Measurements from ENCODE around the gene VCAM1. TPM values are rescaled to one million over a fixed set of nuclear protein-coding genes. Genes with fewer than 3 reads are reported as not detected.

The VCAM1 gene
- total and polyA plus RNA-seq, 2 of the 4 experiments (the other 2 are of a cell fraction) = 10.1 to 21.1 TPM

DNA sequence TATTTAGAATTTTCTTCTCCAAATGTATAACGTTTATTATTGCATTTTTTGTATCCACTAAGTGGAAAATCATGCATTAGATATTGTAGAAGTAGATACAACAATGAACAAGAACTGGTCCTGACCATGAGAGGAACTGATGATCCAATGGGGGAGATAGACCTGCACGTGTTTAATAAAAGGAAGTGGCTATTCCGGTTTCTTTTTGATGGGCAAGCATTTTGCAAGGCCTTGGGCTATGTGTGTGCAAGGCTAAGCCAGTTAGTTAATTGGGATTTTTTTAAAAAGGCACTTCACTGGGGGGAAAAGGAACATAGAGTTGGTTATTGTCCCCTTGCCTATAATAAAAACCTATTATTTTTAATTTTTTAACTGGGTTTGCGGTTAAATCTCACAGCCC lies 961 bp upstream of the VCAM1 start:
- H2BK15ac ChIP-seq (ENCODE audit: low read depth, low read length) = no peak overlapping the region
- WGBS, 2 experiments (ENCODE audit: extremely low coverage in 2 of 2, insufficient read length in 1 of 2) = no CpG with 5 or more reads among the region's 4 CpGs
- H3K56ac ChIP-seq (ENCODE audit: extremely low read depth, insufficient read depth, low read length) = no peak overlapping the region
- H3K79me1 ChIP-seq (ENCODE audit: low read depth in 1 of 2, low read length in 2 of 2) = no peaks in the 10 kb centered on the region
- CTCF ChIA-PET = interaction anchor here (0.8 kb wide), 1 partner anchor 16 kb away, joined by 3 read pairs; no protein-coding TSS in a partner anchor
- DNase-seq (no peak), ATAC-seq (ENCODE audit: low read depth) (no peak)
- no peak overlapping the region for H2AK5ac ChIP-seq (ENCODE audit: low read depth, low read length)
- in situ Hi-C loops (cut with MboI; ENCODE audit: low sequenced_read_pairs) = no loop called here
- no peak overlapping the region for H2BK20ac ChIP-seq (ENCODE audit: low read depth, low read length)
- intact Hi-C loops (cut with micrococcal nuclease) = no loop called here
- H3K9me1 ChIP-seq (ENCODE audit: insufficient read depth, low read length) = peaks cover 2% of the 10 kb centered on the region; the same call in 1 of the 2 replicates
- H2BK120ac ChIP-seq (ENCODE audit: low read depth, low read length) = 0 out of 2 replicates have a peak overlapping the region, but pooled peaks have one; percentile 42
- no peak overlapping the region for H3K23ac ChIP-seq (ENCODE audit: low read depth, low read length)
- H3K9ac ChIP-seq (ENCODE audit: low read depth, low read length) = no peak overlapping the region
- dilution Hi-C loops (cut with HindIII; ENCODE audit: low sequenced_read_pairs, unreplicated experiment) = no loop called here
- no peak overlapping the region for H3K14ac ChIP-seq (replicated peaks; ENCODE audit: low read depth, low read length)
- no peaks in the 10 kb centered on the region for H3K9me3 ChIP-seq (ENCODE audit: control insufficient read depth, insufficient read depth, low read length)
- H3K27me3 ChIP-seq (ENCODE audit: control insufficient read depth, insufficient read depth, low read length) = no peaks in the 10 kb centered on the region
- no peak overlapping the region for H2BK5ac ChIP-seq (ENCODE audit: low read depth, low read length, poor library complexity, severe bottlenecking)
- no peak overlapping the region for H2AFZ ChIP-seq (replicated peaks; ENCODE audit: low read length, poor library complexity)
- H4K20me1 ChIP-seq (ENCODE audit: insufficient read depth, low read length) = no peaks in the 10 kb centered on the region
- H3K27ac ChIP-seq (ENCODE audit: insufficient read depth, low read length) = no peak overlapping the region
- no peak overlapping the region for H3K4me3 ChIP-seq (ENCODE audit: insufficient read depth, low read depth, low read length)
- H3K4me2 ChIP-seq (ENCODE audit: low read depth, low read length) = no peak overlapping the region
- H4K5ac ChIP-seq (ENCODE audit: low read depth, low read length) = no peak overlapping the region
- POLR2A ChIA-PET (ENCODE audit: unreplicated experiment) = no interaction called here
- no peak overlapping the region for H4K8ac ChIP-seq (ENCODE audit: low read depth in 2 of 2, low read length in 2 of 2)
- peaks cover 6% of the 10 kb centered on the region for H3K4me1 ChIP-seq (ENCODE audit: control insufficient read depth, insufficient read depth, low read length)
- no peak overlapping the region for H3K4ac ChIP-seq (ENCODE audit: low read depth, low read length)
- H4K91ac ChIP-seq (ENCODE audit: insufficient read depth, low read depth, low read length) = no peak overlapping the region
- H3K18ac ChIP-seq (ENCODE audit: low read depth, low read length) = 0 out of 2 replicates have a peak overlapping the region, but pooled peaks have one; percentile 29
- BruUV-seq (replicated peaks) = no TSS peak
- H2AK9ac ChIP-seq (replicated peaks; ENCODE audit: low read depth, low read length, poor library complexity) = no peak overlapping the region
- TF ChIP-seq, protein P1, sequence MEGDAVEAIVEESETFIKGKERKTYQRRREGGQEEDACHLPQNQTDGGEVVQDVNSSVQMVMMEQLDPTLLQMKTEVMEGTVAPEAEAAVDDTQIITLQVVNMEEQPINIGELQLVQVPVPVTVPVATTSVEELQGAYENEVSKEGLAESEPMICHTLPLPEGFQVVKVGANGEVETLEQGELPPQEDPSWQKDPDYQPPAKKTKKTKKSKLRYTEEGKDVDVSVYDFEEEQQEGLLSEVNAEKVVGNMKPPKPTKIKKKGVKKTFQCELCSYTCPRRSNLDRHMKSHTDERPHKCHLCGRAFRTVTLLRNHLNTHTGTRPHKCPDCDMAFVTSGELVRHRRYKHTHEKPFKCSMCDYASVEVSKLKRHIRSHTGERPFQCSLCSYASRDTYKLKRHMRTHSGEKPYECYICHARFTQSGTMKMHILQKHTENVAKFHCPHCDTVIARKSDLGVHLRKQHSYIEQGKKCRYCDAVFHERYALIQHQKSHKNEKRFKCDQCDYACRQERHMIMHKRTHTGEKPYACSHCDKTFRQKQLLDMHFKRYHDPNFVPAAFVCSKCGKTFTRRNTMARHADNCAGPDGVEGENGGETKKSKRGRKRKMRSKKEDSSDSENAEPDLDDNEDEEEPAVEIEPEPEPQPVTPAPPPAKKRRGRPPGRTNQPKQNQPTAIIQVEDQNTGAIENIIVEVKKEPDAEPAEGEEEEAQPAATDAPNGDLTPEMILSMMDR (conservative IDR thresholded peaks at IDR 0.05; ENCODE audit: low read depth, low read length) = no peak
- TF ChIP-seq RCOR1 (IDR thresholded peaks at IDR 0.05; ENCODE audit: insufficient replicate concordance, low read length) = no peak
- TF ChIP-seq SMC3 (IDR thresholded peaks at IDR 0.05; ENCODE audit: low read depth, low read length) = no peak
- peaks cover under 1% of the 10 kb centered on the region; the same call in 1 of the 2 replicates for H3K36me3 ChIP-seq (ENCODE audit: control insufficient read depth, insufficient read depth, low read length)

Measured in IMR-90 (cell line).